SH-SY5Y (cell line): ENCODE results near the gene EXD3.

ENCODE experiments used
- GATA2 ChIP-seq: IDR thresholded peaks from 2 replicates; pipeline ENCODE4 v1.6.1; 2011; ENCODE audit warnings: mild to moderate bottlenecking, low read depth, low read length
- GATA3 ChIP-seq: IDR thresholded peaks from 2 replicates; pipeline ENCODE4 v1.6.1; 2011; ENCODE audit warnings: low read depth, mild to moderate bottlenecking, low read length, moderate library complexity

DNA sequence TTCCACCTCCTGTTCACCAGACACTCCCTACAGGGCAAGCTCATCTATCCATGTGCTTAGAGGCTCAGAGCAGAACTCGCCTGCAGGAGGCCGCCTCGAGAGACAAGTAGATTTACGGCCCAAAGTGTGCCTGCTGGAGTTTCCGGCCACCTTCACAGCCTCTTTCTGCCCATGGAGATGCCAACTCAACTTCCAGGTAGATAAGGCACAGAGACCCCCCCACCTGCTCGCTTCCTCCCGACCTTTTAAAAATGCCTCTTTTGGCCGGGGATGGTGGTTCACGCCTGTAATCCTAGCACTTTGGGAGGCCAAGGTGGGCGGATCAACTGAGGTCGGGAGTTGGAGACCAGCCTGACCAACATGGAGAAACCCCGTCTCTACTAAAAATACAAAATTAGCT, 46.6 kb downstream of the EXD3 start:
- no peak for TF ChIP-seq GATA2
- TF ChIP-seq GATA3, result no peak
